Activated CD4-positive, alpha-beta T cell treated with anti-CD3 and anti-CD28 coated beads, Interleukin-2, amount 50 U/mL, for 24 hours (primary cell): ENCODE results near the gene STK17B.

ENCODE experiments used
- DNase-seq, 2 donors: peaks; one replicate each; pipeline ENCODE4 v3.0.0-alpha.2; 2020; ENCODE audit warnings: low read depth in 1 of 2, low spot score in 1 of 2

STK17B gene

DNA sequence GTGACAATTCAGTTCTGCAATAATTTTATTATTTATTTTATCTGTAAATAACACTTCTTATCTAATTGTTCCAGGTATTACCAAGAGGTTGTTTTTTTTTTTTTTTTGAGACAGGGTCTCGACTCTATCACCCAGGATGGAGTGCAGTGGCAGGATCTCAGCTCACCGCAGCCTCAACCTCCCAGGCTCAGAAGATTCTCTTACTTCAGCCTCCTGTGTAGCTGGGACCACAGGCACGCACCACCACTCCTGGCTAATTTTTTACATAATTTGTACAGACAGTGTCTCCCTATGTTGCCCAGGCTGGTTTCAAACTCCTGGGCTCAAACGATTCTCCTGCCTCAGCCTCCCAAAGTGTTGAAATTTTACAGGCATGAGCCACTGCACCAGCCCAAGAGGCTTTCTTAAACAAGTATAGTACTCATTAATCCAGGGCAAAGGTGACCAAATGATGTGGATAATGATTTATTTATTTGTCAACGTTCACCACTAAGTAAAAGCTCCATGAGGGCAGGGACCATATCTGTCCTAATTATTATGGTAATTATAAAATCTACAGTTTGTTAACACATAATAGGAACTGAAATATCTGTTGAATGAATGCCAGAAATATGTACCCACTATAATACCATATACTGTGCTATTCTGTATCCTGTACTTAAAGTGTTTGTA is 12.0 kb downstream of the STK17B start:
- no peak for DNase-seq

DNA sequence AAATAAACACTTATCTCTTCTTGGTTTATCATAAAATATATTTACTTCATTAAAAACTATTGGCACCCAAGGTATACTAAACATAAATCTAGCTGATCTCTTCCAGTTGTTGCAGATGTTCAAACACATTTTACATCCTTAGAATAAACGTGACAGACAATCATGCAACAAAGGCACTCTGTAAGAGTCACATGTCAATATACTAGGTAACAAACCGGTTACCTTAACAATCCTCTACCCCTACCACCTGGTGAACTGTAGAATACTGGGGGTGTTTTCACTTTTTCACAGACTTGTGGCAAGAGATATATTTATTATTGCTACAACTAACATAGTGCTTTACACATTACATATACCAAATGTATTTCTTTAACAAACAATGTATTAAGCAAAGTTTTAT is 15.8 kb downstream of the STK17B start:
- no peak for DNase-seq

DNA sequence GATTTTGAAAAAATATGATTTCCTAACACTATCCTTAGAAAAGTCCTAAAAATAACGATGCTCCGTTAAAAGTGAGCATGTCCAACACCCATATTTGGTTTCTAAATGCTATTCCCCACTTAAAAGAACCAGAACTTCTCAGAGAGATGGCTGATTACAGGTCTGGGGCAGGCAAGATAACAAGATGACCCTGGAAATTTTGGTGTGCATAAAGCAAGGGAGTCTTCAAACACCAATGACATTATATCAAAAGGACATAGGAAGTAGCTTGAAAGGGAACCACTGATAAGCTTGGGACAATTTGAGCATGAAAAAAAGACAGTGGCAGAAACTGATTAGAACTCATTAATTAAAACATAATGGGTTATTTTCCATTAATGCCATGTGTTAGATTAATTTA is 17.9 kb downstream of the STK17B start:
- DNase-seq = no peak

DNA sequence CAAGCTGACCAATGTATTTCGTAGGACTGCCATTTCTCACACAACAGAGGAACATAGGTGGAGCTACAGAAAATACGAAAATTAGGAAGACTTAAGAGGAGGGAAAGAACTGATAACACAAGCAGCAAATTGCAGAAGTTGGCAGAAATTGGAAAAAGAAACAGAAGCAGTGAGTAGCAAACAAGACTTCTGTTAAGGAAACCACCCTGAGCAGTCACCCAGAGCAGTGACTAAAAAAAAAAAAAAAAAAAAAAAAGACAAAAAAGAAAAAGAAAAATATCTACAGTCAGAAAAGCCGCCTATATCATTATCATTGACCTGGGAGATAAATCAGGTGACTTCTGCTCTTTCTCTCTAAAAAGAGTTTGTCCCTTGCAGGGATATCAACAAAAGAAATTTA is 21.4 kb downstream of the STK17B start:
- no peak for DNase-seq

DNA sequence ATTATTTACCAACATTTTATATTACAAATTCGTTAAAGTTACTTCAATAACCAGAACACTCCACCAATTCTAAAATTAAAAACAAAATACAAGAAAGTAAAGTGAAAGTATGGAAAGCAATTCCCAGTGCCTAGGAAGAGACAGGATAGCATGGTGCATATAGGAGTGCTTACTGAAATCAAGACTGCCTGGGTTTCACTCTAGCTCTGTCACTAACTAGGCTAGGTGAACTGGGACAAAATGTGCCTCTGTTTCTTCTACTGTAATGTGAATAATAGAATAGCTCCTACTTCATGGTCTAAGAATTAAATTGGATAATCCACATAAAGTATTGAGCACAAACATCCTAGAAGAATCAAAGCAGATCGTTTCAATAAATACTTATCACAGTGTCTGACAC is 22.6 kb downstream of the STK17B start:
- no peak for DNase-seq

DNA sequence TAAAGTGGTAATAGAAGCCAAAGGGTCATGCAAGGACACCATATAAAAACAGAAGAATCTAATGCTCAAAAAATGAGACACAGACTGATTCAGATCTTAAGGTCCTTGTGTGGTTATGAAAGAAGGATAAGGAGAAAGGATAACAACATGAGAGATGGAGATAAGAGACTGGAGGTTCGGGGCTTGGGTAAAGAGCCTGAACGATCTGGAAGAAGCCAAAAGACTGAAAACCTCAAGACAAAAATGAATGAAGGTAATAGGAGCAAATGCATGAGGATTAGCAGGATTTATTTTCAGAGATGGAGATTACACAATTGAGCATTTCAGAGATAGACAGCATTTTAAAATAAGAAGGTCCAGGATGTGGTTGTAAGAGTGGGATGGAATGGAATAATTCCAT is 26.1 kb downstream of the STK17B start:
- no peak for DNase-seq

DNA sequence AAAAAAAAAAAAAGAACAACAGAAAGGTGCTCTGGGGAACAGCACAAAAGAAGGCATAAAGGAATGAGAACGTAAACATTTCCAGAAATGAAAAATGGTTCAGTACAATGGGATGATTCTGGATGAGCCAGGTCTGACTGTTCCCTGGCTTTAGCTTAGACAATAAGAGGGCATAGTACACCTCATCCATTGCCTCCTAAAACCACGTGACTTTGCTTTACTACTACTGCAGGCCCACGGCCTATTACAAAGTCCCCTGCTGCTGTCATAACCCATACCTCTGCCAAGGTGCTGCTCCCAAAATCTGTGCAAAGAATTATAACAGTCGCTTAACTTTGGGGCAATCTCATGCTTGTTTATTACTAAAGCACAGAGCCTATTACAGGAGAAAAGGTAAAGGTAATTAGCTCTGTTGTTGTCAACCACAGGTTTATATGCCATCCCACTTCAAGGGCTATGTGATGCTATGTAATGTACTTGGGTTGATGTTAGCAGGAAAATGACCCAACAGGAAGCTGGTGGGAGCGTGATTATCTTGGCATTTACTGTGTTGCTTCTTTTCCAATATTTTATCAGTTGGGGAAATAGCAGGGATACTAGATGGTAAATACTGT is 26.8 kb downstream of the STK17B start:
- DNase-seq = no peak

DNA sequence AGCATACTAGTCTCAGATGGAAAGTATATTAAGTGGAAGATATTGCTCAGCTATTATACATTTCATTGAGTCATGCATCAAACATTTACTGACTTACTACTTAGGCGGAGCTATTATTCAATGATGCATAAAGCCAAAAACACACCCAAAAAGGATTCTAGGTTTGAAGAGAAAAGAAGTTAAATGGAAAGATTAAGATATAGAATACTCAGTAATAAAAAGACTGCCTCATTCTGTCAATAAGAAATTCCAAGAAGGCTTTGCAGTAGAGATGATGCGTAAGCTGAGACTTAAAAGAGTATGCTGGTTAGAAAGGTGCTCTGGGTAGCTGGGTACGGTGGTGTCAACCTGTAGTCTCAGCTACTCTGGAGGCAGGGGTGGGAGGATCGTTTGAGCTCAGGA is 27.6 kb downstream of the STK17B start:
- no peak for DNase-seq

DNA sequence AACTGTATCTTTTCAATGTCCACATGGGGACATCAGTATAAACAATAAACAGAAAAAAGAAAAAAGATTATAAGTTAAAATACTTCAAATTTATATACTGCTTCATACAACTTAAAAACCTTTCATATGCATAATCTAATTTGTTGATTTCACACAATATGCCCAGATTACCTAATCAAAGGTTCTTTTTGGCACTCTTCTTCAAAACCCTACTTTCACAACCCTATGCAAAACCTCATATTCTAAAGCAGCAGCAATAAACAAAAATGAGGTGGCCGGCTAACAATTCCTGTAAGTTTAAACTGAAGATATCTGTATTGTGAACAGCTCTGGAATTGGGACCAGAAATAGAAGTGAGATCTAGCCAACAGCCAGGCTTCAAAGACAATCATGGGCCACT is 28.6 kb downstream of the STK17B start:
- DNase-seq = no peak

DNA sequence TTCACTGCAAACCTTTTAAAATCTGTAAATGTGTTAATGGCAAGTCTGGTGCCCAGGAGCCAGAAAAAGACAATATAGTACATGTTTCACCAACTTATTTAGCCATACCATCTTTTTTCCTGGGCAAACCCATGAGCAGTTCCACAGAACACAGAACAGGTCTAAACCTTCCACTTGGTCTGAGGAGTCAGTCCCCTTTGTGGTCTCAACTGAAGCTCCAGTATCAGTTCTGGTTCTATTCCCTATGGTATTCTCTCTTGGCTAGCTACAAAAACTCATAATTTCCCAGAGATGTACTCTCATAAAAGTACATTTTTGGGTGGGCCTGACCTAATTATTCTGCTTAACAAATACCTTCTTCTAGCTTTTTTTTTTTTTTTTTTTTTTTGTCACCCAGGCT is 31.2 kb downstream of the STK17B start:
- DNase-seq = no peak

DNA sequence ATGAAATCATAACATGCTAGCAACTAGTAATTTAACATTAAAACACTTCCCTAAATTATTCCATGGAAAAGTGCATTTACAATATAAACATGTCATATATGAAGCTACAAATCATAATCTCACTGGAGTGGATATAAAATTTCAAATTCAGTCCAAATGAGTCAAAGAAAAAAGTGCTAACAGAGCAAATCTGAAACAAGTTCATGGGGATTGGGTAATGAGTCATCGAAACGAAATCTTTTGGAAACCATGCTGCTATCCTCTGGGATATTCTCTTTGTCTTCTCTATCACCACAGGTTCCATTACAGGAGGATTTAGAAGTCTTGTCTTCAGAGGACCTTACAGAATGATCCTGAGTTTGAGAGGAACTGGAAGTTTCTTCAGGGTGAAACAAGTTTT is 34.1 kb downstream of the STK17B start:
- no peak for DNase-seq

DNA sequence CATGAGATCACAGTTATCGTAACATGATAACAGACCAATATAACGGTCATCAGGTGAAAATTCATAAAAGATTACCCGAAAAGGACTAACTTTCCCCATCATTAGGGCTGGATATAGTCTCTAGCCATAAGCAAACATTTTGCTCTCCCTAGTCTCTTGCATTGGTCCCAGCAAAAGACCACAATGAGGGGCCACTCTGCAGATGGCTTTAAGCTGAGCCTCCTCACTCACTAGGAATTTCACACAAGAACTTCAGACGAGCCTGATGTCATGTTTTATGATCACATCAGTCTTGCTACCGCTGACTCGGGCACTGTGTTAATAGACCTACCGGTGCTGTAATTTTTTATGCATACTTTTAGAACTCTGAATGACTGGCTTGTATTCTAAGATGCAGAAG is 35.2 kb downstream of the STK17B start:
- DNase-seq = no peak

DNA sequence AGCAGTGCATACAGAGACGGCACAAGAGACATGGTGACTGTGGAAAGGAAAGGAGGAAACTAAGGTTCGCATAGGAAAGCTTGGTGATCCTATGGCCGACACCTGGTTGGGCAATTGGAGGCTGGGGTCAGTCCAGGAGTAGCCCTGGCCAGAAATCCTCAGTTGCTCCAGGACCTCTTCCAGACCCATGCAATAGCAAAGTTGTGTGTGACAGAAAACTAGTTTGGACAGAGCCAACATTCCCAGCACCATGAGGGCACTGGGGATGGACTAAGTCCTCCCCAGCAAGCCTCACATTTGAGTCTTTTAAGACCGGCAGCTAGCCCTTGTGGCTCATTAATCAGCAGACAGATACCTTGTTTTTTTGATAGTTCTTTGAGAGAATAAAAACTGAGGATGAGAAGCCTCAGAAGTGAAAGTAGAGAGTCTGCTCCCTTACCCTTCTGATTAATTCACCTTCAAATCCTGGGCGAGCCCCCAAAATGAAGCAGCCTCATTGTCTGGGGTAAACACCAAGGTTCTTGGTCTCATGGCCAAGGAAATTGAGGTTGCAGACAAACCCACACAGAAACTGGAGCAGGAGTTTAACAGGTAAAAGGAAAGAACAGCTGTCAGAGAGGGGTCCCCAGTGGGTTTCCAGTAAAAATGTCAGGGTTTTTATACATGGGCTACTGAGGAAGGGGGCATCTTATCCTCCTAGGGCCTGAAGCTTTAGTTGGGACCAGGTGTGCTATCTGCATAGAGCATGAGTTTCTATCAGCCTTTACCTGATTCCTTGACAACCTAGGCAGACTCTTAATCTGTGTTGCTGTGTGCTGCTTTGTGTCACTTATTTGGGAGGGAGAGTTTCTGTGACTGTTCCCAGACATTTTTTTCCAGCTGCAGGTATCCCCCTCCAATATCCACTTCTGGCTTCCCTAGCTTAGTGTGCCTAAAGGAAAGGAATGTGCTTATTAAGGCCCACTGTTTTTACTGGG is 39.1 kb downstream of the STK17B start:
- DNase-seq = peak in 1 of 2 donors; percentile 32

DNA sequence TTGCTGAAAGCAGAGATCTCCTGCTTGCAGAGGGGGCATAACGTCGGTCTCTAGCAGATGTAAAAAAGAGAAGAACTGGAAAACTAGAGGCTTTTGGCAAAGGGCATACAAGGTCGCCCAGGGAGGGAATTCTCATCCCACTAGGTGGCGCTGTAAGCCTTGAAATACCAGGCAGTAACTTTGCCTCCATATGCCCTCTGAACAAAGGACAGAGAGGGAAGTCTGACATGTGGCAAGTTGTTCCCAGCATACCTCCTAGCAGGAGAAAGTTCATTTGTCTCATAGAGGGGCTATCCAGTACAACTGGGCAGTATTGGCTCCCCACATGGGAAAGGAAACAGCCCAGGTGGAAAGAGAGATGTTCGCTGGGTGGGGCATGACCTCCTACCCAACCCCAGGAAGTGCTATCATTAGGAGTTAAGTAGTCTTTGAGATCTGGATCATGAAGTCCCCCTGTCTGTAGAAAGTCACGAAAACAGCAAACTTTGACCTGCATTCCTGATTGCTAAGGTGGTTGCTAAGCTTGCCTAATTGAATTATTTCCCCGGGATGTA is 39.9 kb downstream of the STK17B start:
- DNase-seq = peak in 1 of 2 donors; percentile 68

DNA sequence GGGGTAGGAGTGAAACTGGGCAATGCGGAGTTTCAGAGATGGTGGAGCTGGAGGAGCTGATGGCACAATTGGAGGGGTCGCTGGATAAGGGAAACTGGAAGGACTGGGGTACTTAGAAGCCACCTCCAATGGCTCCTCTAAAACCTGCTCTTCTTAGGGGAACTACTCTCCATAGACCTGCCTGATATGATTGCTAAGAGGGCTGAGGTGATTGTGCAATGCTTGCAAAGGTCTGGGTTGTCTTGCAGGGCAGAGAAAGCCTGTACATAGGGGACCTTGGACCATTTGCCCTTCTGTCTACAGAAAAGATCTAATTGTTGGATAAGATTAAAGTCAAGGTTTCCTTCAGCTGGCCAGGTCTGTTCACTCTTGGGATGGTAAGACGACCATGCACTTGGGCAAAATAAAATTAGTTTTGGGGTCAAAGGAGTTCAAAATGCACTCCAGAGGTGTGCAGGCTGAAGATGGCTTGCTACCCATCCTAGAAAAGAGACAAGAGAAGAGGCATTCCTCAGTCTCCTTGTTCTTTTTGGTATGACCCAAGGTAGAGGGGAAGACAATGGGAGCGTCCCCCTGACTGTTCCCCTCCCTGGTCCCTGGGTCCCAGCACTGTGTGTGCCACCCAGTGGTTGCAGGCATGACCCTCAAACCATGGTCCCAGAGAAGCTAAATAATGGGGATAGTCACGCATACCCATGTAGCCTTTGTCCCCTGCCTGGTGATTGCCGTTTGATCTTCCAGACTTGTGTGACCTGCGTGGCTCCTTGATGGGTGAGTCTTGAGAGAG is 41.1 kb downstream of the STK17B start:
- no peak for DNase-seq

DNA sequence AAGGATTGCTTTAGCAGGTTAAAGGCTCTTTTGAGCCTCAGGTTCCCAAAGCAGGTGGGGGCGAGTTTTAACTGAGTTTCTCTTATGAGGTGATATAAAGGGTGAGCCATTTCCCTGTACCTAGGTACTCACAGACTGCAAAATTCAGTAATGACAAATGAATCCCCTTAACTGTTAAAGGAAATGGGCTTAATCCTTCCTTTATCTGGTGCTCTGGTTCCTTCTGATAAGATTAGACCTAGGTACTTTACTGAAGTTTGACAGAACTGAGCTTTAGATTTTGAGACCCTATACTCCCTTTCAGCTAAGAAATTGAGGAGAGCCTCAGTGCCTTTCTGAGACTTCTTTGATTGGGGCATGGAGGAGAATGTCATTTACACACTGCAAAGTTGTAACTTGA is 42.6 kb downstream of the STK17B start:
- DNase-seq = no peak

DNA sequence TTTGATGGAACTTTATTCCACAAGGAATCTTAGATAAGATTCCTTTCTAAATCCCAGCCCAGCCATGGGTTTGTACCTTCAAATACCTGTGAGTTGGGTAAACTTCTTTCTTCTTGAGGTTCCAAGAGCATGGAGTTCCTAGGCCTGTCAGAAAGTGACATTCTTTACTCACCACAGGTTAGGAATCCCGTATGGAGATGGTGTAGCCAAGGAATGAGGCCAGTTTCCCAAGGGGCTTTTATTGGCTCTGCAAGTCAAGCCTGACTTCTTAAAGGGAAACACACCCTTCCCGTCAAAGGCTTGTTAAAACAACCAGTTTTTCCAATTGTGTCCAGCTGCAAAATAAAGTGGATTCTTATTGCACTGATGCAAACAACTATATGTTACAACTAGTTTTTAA is 45.8 kb downstream of the STK17B start:
- DNase-seq = no peak

DNA sequence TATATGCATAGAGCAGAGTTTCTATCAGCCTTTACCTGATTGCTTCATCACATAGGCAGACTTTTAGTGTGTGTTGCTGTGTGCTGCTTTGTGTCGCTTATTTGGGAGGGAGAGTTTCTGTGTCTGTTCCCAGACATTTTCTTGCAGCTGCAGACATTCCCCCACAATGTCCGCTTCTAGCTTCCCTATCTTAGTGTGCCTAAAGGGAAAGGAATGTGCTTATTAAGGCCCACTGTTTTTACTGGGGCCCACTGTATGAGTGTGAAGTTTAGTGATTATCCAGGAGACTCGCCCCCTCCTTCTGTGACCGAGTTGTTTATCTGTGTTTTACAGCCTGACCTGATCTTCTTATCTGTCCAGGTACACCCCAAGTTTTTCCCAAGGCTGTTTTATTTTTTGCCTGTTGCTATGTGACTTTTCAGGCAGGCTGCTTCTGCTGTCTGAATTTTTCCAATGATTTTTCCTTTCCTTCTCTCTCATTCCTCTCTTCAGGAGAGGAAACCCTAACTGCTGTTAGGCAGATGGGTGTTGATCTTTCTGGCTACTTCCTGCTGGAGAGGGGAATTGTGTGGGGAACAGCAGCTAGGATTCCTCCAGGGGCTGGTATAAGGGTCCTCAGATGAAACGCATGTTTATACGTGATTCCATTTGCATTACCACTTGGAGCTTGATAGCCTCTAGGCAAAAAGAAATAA is 47.6 kb downstream of the STK17B start:
- DNase-seq = no peak

DNA sequence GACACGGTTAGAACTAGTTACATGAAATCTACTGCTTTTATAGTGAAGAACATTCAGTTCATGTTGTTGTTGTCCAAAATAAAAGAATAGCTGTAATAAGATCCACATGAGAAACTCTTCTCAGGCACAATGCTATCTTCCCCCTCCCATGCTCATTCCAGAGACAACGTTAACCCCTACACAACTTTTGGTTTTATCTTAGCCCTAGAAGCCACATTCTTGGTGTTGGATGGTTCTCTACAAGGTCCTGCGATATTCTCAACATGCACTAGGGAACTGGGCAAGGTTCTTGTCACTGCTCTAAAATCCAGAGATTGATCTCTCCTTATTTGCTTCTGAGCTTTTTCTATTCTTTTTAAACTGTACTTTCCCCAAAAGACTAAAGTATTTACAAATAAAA is 51.5 kb downstream of the STK17B start:
- no peak for DNase-seq

DNA sequence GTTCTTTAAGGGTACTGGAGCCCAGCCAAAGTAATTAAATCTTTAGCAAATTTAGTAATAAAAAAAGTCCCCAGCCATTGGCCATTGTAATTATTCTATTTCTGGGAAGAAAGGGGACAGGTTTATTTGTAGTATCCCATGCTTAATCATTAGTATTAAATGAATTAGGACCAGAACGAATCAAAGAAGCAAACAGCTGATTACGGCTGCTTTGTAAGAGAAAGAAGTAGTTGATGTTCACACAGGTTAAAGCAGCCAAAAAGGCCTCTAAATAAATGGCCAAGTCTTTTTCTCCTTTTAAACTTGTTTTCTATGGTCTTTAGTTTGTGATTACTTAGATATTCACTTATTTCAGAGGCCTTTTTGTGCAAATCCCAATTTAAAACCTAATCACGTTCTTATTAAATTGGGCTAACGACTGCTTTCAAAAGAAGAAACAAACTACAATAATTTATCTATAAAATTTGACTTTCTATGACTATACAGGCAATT is 54.1 kb downstream of the STK17B start:
- no peak for DNase-seq
